Trophoblast cell (in vitro differentiated cells and primary cell): ENCODE data around the gene TEC.
A peak's percentile ranks its signal among the peaks of the same experiment; 100 is the strongest.

Experiments
- DNase-seq, 2 donors: peaks; one replicate each; pipeline ENCODE4 v3.0.0-alpha.2; 2016
- H2AFZ ChIP-seq: 2 replicates; pipeline ENCODE4 v1.6.1; 2013; ENCODE audit warnings: low read length, moderate library complexity, mild to moderate bottlenecking; ENCODE audit not compliant: insufficient read depth, poor library complexity
- H2AK5ac ChIP-seq: 2 replicates; pipeline ENCODE4 v1.6.1; 2013; ENCODE audit warnings: mild to moderate bottlenecking, low read length
- H2BK120ac ChIP-seq: 2 replicates; pipeline ENCODE4 v1.6.1; 2013; ENCODE audit warnings: low read length, mild to moderate bottlenecking, moderate library complexity; ENCODE audit not compliant: insufficient read depth, poor library complexity
- H2BK12ac ChIP-seq: 2 replicates; pipeline ENCODE4 v1.6.1; 2013; ENCODE audit warnings: mild to moderate bottlenecking, low read length, moderate library complexity
- H2BK5ac ChIP-seq: 2 replicates; pipeline ENCODE4 v1.6.1; 2013; ENCODE audit warnings: low read length, low read depth, moderate library complexity, mild to moderate bottlenecking; ENCODE audit not compliant: poor library complexity
- H3K14ac ChIP-seq: 2 replicates; pipeline ENCODE4 v1.6.1; 2013; ENCODE audit warnings: mild to moderate bottlenecking, low read length
- H3K18ac ChIP-seq: 2 replicates; pipeline ENCODE4 v1.6.1; 2013; ENCODE audit warnings: mild to moderate bottlenecking, low read length
- H3K23ac ChIP-seq: 2 replicates; pipeline ENCODE4 v1.6.1; 2013; ENCODE audit warnings: low read length
- H3K27ac ChIP-seq: 2 replicates; pipeline ENCODE4 v1.5.1; 2013; ENCODE audit warnings: low read depth, mild to moderate bottlenecking, inconsistent platforms, low read length, moderate library complexity
- H3K27me3 ChIP-seq: 2 replicates; pipeline ENCODE4 v1.6.1; 2013; ENCODE audit warnings: inconsistent platforms, mild to moderate bottlenecking, low read length, moderate library complexity; ENCODE audit not compliant: insufficient read depth
- H3K36me3 ChIP-seq, 2 experiments: 1 replicate in 1 of 2; 2 replicates in 1 of 2; pipeline ENCODE4 v1.6.1; 2013; ENCODE audit warnings: low read length in 2 of 2, mild to moderate bottlenecking in 2 of 2, moderate library complexity in 1 of 2; ENCODE audit not compliant: insufficient read depth in 2 of 2, control insufficient read depth in 1 of 2
- H3K4ac ChIP-seq: 2 replicates; pipeline ENCODE4 v1.6.1; 2013; ENCODE audit warnings: low read depth, mild to moderate bottlenecking, low read length, moderate library complexity
- H3K4me1 ChIP-seq, 2 experiments: 1 replicate in 1 of 2; 2 replicates in 1 of 2; pipeline ENCODE4 v1.6.1; 2013; ENCODE audit warnings: low read length in 2 of 2, mild to moderate bottlenecking in 2 of 2, moderate library complexity in 1 of 2; ENCODE audit not compliant: insufficient read depth in 2 of 2, control insufficient read depth in 1 of 2
- H3K4me2 ChIP-seq: 2 replicates; pipeline ENCODE4 v1.6.1; 2013; ENCODE audit warnings: inconsistent platforms, mild to moderate bottlenecking, low read length, moderate library complexity
- H3K4me3 ChIP-seq: 2 replicates; pipeline ENCODE4 v1.5.1; 2013; ENCODE audit warnings: mild to moderate bottlenecking, low read depth, low read length, inconsistent platforms
- H3K79me1 ChIP-seq: one replicate; pipeline ENCODE4 v1.6.1; 2013; ENCODE audit warnings: low read length
- H3K79me2 ChIP-seq: 2 replicates; pipeline ENCODE4 v1.6.1; 2013; ENCODE audit warnings: low read length, mild to moderate bottlenecking; ENCODE audit not compliant: control insufficient read depth, insufficient read depth, poor library complexity
- H3K9ac ChIP-seq: 2 replicates; pipeline ENCODE4 v1.6.1; 2013; ENCODE audit warnings: mild to moderate bottlenecking, low read length
- H3K9me3 ChIP-seq: 2 replicates; pipeline ENCODE4 v1.6.1; 2013; ENCODE audit warnings: low read depth, mild to moderate bottlenecking, control low read depth, inconsistent platforms, low read length; ENCODE audit not compliant: insufficient read depth
- H4K12ac ChIP-seq: 2 replicates; pipeline ENCODE4 v1.6.1; 2013; ENCODE audit warnings: low read depth, mild to moderate bottlenecking, low read length, moderate library complexity
- H4K8ac ChIP-seq: 2 replicates; pipeline ENCODE4 v1.6.1; 2013; ENCODE audit warnings: low read depth, mild to moderate bottlenecking, low read length, moderate library complexity
- H4K91ac ChIP-seq: one replicate; pipeline ENCODE4 v1.6.1; 2013; ENCODE audit warnings: low read depth, mild to moderate bottlenecking, low read length, moderate library complexity
- WGBS: extraction: QIAGEN DNeasy Blood & Tissue Kit; methylation state at CpG from one replicate; pipeline ENCODE4 v1.1.7; 2013; ENCODE audit warnings: missing lambda C conversion rate; ENCODE audit not compliant: insufficient read length, insufficient coverage; ENCODE audit errors: extremely low coverage; 5-methylcytosine and 5-hydroxymethylcytosine counted together

The TEC gene

GRCh38 chr4:48195374-48195773, 74.3 kb downstream of the TEC start:
- Histone ChIP-seq H4K91ac (no peak overlapping the region), H3K18ac (no peak overlapping the region), H3K4me2 (no peak overlapping the region), H2AFZ (no peak overlapping the region), H3K36me3 (no peaks in the 10 kb centered on the region), H3K23ac (no peak overlapping the region), H4K8ac (no peak overlapping the region), H3K79me2 (no peaks in the 10 kb centered on the region), H3K14ac (no peak overlapping the region), H3K4me3 (no peak overlapping the region), H3K27me3 (no peaks in the 10 kb centered on the region), H3K79me1 (no peaks in the 10 kb centered on the region), H4K12ac (no peak overlapping the region), H2AK5ac (no peak overlapping the region), H2BK12ac (no peak overlapping the region), H2BK5ac (no peak overlapping the region), H3K4ac (no peak overlapping the region), H3K9ac (no peak overlapping the region), H3K4me1 (no peaks in the 10 kb centered on the region), H2BK120ac (no peak overlapping the region), H3K27ac (no peak overlapping the region), H3K9me3 (no peaks in the 10 kb centered on the region)
- DNase-seq, result no peak
- no CpG with 5 or more reads among the region's 3 CpGs for WGBS

GRCh38 chr4:48194971-48195370, 74.7 kb downstream of the TEC start:
- Histone ChIP-seq H3K14ac (no peak overlapping the region), H2AFZ (no peak overlapping the region), H2BK120ac (no peak overlapping the region), H3K36me3 (no peaks in the 10 kb centered on the region), H2AK5ac (no peak overlapping the region), H3K9me3 (no peaks in the 10 kb centered on the region), H4K8ac (no peak overlapping the region), H3K4me2 (no peak overlapping the region), H3K79me2 (no peaks in the 10 kb centered on the region), H3K27ac (no peak overlapping the region), H4K91ac (no peak overlapping the region), H2BK12ac (no peak overlapping the region), H4K12ac (no peak overlapping the region), H3K4me3 (no peak overlapping the region), H3K18ac (no peak overlapping the region), H3K4ac (no peak overlapping the region), H3K9ac (no peak overlapping the region), H2BK5ac (no peak overlapping the region), H3K4me1 (no peaks in the 10 kb centered on the region), H3K27me3 (no peaks in the 10 kb centered on the region), H3K79me1 (no peaks in the 10 kb centered on the region), H3K23ac (no peak overlapping the region)
- 100% methylated on average over 1 of the region's 1 CpG for WGBS
- DNase-seq, result no peak

GRCh38 chr4:48193921-48194468, 75.6 kb downstream of the TEC start:
- Histone ChIP-seq H3K9me3 (no peaks in the 10 kb centered on the region), H3K79me2 (no peaks in the 10 kb centered on the region), H3K27ac (no peak overlapping the region), H3K14ac (no peak overlapping the region), H3K4me1 (no peaks in the 10 kb centered on the region), H2BK12ac (no peak overlapping the region), H3K27me3 (no peaks in the 10 kb centered on the region), H2AFZ (no peak overlapping the region), H3K18ac (no peak overlapping the region), H3K9ac (no peak overlapping the region), H3K4me3 (no peak overlapping the region), H3K23ac (no peak overlapping the region), H2BK120ac (no peak overlapping the region), H3K4me2 (no peak overlapping the region), H3K4ac (no peak overlapping the region), H3K36me3 (no peaks in the 10 kb centered on the region), H2BK5ac (no peak overlapping the region), H4K91ac (no peak overlapping the region), H4K12ac (no peak overlapping the region), H2AK5ac (no peak overlapping the region), H4K8ac (no peak overlapping the region), H3K79me1 (no peaks in the 10 kb centered on the region)
- peak; percentile 41 to 73 for DNase-seq
- no CpG with 5 or more reads among the region's 3 CpGs for WGBS

- H4K8ac ChIP-seq, result no peak overlapping the region
- no peak overlapping the region for H2BK120ac ChIP-seq
- no peak overlapping the region for H3K4ac ChIP-seq
- H2AFZ ChIP-seq, result no peak overlapping the region
- no peaks in the 10 kb centered on the region for H3K9me3 ChIP-seq
- no peak overlapping the region for H2AK5ac ChIP-seq
- no peak overlapping the region for H3K18ac ChIP-seq
- H3K79me2 ChIP-seq, result no peaks in the 10 kb centered on the region
- no peak overlapping the region for H3K14ac ChIP-seq
- H2BK12ac ChIP-seq, result no peak overlapping the region
- whole genome bisulfite sequencing, result no CpG with 5 or more reads among the region's 6 CpGs
- H3K4me1 ChIP-seq, result no peaks in the 10 kb centered on the region
- no peak overlapping the region for H2BK5ac ChIP-seq
- H3K9ac ChIP-seq, result no peak overlapping the region
- peak; percentile 12 to 74 for DNase-seq
- no peak overlapping the region for H3K23ac ChIP-seq
- no peak overlapping the region for H3K4me3 ChIP-seq
- H3K36me3 ChIP-seq, result no peaks in the 10 kb centered on the region
- H4K91ac ChIP-seq, result no peak overlapping the region
- no peak overlapping the region for H3K4me2 ChIP-seq
- no peak overlapping the region for H4K12ac ChIP-seq
- H3K79me1 ChIP-seq, result no peaks in the 10 kb centered on the region
- no peak overlapping the region for H3K27ac ChIP-seq
- H3K27me3 ChIP-seq, result no peaks in the 10 kb centered on the region
Observed at GRCh38 chr4:48193096-48193836, 76.4 kb downstream of the TEC start.
